HG03432 (cell line): ENCODE results near the gene CFAP58.
A peak's percentile ranks its signal among the peaks of the same experiment; 100 is the strongest.

Source experiments
- ATAC-seq: cut with Tn5 transposase; IDR thresholded peaks from one replicate; pipeline ENCODE4 v1.9.1; 2021; ENCODE audit warnings: mild to moderate bottlenecking, moderate library complexity; ENCODE audit not compliant: unreplicated experiment

CFAP58 gene

DNA sequence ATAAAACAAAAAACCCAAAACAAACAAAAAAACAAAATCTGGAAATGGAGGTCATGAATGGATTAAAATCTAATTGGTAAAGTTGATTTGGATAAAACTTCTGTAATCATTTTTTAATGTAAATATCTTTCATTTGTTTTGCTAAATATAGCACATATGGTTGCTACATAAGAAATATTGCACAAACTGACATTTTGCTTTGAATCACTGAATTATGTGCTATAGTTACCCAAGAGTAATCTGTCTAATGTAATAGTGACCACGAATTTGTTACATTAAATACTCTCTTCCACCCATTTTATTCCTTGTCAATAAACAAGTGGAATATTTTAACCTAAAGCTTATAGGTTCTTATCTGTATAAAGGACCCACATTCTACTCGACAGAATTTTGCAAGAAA, 6.2 kb downstream of the CFAP58 start:
- no peak for ATAC-seq

GRCh38 chr10:104367904-104368303, 14.3 kb downstream of the CFAP58 start:
- no peak for ATAC-seq

GRCh38 chr10:104368381-104368780, 14.7 kb downstream of the CFAP58 start:
- ATAC-seq = no peak

GRCh38 chr10:104371753-104372152, 18.1 kb downstream of the CFAP58 start:
- no peak for ATAC-seq

DNA sequence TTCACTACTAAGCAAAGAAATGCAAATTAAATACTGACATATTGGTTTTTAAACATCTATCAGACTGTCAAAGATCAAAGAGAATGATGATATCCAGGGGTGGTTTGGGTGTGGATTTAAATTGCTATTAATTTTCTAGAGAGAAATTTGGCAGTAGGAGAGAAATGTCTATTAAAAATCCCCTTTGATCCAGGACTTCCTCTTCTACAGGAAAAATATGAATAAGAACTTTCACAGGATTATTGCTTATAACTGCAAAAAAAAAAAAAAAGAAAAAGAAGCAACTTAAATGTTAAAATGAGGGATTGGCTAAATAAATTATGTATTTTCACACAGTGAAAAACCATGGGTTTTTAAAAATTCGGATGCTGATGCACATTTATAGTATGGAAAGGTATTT, 21.0 kb downstream of the CFAP58 start:
- ATAC-seq = no peak

GRCh38 chr10:104376784-104377300, 23.2 kb downstream of the CFAP58 start:
- no peak for ATAC-seq

GRCh38 chr10:104380336-104380735, 26.7 kb downstream of the CFAP58 start:
- no peak for ATAC-seq

DNA sequence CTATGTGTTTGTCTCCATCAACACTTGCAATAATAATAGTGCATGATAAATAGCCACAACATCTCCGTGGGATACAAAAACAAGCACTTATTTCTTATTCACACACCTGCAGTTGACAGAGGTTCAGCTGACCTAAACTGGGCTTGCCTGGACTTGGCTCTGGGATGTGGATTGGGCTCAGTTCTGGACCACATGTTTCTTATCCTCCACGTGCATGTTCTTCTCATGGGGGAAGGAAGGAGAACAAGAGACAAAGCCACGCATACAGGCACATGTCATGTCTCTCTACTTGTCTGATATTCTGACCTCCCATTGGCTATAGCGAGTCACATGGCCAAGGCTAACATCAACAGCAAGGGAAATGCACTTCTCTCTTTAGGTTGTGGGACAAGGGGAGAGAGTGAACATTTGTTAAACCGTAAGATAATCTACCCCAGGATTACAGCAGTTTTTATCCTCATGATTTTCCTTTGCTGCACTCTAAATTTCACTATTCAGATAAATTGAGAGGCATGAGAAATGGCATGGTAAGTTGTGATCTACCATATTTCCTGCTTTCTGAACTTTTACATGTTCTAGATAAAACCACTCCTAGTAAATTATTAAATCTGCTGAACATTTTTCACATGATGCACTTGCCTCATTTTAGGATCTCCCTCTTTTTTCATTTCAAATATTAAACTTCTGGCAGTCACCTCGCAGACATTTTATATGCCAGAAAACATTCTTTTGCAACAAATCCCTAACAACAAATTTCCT, 33.7 kb downstream of the CFAP58 start:
- peak; percentile 79 for ATAC-seq

GRCh38 chr10:104388830-104389229, 35.2 kb downstream of the CFAP58 start:
- ATAC-seq = no peak

GRCh38 chr10:104391150-104391968, 37.7 kb downstream of the CFAP58 start:
- no peak for ATAC-seq

- ATAC-seq = no peak
These were observed 38.3 kb downstream of the CFAP58 start for GRCh38 chr10:104391969-104392296.

GRCh38 chr10:104393387-104393786, 39.8 kb downstream of the CFAP58 start:
- ATAC-seq = no peak

- no peak for ATAC-seq
These were observed 42.9 kb downstream of the CFAP58 start for GRCh38 chr10:104396581-104396980.

- ATAC-seq = no peak
These were observed 50.0 kb downstream of the CFAP58 start for GRCh38 chr10:104403636-104404035.

DNA sequence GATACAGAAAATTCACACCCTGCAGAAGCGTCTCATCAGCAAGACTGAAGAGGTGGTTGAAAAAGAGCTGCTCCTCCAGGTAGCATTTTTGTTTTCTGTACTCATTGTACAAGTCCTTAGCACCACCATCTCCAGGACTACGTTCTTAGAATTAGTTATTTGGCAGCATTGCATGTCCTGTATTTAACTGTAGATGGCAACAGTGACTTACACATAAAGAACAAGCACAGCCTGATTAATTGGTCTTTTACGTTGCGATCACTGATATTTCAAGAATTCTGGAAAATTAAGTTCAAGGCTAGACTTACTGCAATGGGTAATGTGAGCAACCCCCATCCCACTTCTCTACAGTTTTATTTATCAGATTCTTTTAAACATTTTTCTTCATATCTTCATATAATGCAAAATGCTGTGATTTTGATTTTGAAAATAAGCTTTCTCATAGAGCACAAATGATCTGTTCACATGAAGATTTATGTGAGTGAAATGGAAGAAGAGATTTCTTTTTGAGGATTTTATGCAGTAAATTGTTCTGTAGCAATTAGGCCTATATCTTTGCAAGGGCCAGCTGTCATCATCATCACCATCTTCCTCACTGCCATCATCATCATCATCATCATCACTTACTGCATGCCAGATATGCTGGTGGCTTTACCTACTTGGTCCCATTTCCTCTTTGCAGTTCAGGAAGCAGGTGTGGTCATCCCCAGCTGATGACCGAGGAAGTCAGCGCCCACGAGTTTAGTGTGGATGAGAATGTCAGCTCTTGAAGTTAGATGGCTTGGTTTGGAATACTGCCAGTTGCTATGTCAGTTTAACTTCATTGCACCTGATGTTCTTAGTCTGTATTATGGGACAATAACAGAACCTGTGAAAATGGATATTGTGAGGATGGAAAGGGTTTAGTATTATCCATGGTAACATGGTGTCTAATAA, 53.4 kb downstream of the CFAP58 start:
- no peak for ATAC-seq

DNA sequence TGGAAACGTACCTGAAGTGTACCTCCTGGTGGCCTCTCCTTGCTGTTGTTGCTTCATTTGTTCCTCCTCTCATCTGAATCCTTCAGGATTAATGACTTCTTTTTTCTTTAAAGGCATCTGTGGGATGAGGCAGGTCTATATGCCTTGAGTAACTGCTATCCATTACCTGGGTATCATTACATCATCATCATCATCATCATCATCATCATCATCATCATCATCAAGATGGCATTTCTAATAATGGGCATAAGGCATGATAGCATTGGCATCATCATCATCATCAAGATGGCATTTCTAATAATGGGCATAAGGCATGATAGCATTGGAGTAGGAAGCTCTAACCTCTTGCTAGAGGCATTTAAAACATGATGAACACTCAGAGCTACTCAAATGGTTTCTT, 59.9 kb downstream of the CFAP58 start:
- ATAC-seq = no peak

GRCh38 chr10:104415526-104416165, 62.0 kb downstream of the CFAP58 start:
- ATAC-seq = no peak

- no peak for ATAC-seq
These were observed 63.2 kb downstream of the CFAP58 start for GRCh38 chr10:104416851-104417250.

GRCh38 chr10:104417637-104418292, 64.1 kb downstream of the CFAP58 start:
- no peak for ATAC-seq

- peak; percentile 97 for ATAC-seq
These were observed 71.1 kb downstream of the CFAP58 start for GRCh38 chr10:104424719-104425118.
